HG03159 (cell line): ENCODE measurements around the gene TGIF1.
A peak's percentile ranks its signal among the peaks of the same experiment; 100 is the strongest.
"Not testable (repeated sequence)": the region's sequence is repeated elsewhere in the genome, so short reads cannot be mapped to it uniquely, and the experiment has no call there.

Experiments
- ATAC-seq: cut with Tn5 transposase; IDR thresholded peaks from one replicate; pipeline ENCODE4 v1.9.1; 2021; ENCODE audit warnings: mild to moderate bottlenecking, moderate library complexity; ENCODE audit not compliant: unreplicated experiment

TGIF1 gene

GRCh38 chr18:3455090-3455635, 5.2 kb downstream of the TGIF1 start:
- no peak for ATAC-seq

GRCh38 chr18:3455907-3456685, 6.1 kb downstream of the TGIF1 start:
- no peak for ATAC-seq

GRCh38 chr18:3456686-3457069, 6.7 kb downstream of the TGIF1 start:
- ATAC-seq: no peak

- no peak for ATAC-seq
Measured at GRCh38 chr18:3457261-3457724, 7.3 kb downstream of the TGIF1 start.

GRCh38 chr18:3458378-3458777, 8.4 kb downstream of the TGIF1 start:
- no peak for ATAC-seq

- no peak for ATAC-seq
Measured at GRCh38 chr18:3458952-3459853, 9.2 kb downstream of the TGIF1 start.

GRCh38 chr18:3460823-3461398, 10.9 kb downstream of the TGIF1 start:
- no peak for ATAC-seq

GRCh38 chr18:3461704-3462103, 11.7 kb downstream of the TGIF1 start:
- ATAC-seq: no peak

- no peak for ATAC-seq
Measured at GRCh38 chr18:3463051-3463450, 13.1 kb downstream of the TGIF1 start.

- no peak for ATAC-seq
Measured at GRCh38 chr18:3466045-3466444, 16.1 kb downstream of the TGIF1 start.

- no peak for ATAC-seq
Measured at GRCh38 chr18:3466872-3467271, 16.9 kb downstream of the TGIF1 start.

- no peak for ATAC-seq
Measured at GRCh38 chr18:3468066-3468705, 18.2 kb downstream of the TGIF1 start.

- ATAC-seq: no peak
Measured at GRCh38 chr18:3468833-3469232, 18.9 kb downstream of the TGIF1 start.

GRCh38 chr18:3471141-3471648, 21.2 kb downstream of the TGIF1 start:
- ATAC-seq: no peak

- ATAC-seq: not testable (repeated sequence)
Measured at GRCh38 chr18:3472121-3472520, 22.1 kb downstream of the TGIF1 start.

GRCh38 chr18:3472681-3473544, 22.9 kb downstream of the TGIF1 start:
- ATAC-seq: peak; percentile 89

GRCh38 chr18:3478262-3478978, 28.4 kb downstream of the TGIF1 start:
- no peak for ATAC-seq

- ATAC-seq: no peak
Measured at GRCh38 chr18:3479978-3480509, 30.1 kb downstream of the TGIF1 start.
